M059J (cell line): ENCODE data around the gene CANX. TPM values are rescaled to one million over a fixed set of nuclear protein-coding genes. Genes with fewer than 3 reads are reported as not detected.
"Not testable (repeated sequence)": the region's sequence is repeated elsewhere in the genome, so short reads cannot be mapped to it uniquely, and the experiment has no call there.

Experiments used
- DNase-seq: peaks from one replicate; pipeline ENCODE4 v3.0.0-alpha.2; 2012; ENCODE audit warnings: low read depth
- total RNA-seq: library from RNA; depleted of rRNA; stranded (reverse); fragments of >200 nt; shearing (Covaris generic); gene quantifications from 2 replicates; pipeline ENCODE4 v1.2.3, GENCODE V29; 2014

The CANX gene
- total RNA-seq, 1 experiment from 2014 or later, result 681 TPM

DNA sequence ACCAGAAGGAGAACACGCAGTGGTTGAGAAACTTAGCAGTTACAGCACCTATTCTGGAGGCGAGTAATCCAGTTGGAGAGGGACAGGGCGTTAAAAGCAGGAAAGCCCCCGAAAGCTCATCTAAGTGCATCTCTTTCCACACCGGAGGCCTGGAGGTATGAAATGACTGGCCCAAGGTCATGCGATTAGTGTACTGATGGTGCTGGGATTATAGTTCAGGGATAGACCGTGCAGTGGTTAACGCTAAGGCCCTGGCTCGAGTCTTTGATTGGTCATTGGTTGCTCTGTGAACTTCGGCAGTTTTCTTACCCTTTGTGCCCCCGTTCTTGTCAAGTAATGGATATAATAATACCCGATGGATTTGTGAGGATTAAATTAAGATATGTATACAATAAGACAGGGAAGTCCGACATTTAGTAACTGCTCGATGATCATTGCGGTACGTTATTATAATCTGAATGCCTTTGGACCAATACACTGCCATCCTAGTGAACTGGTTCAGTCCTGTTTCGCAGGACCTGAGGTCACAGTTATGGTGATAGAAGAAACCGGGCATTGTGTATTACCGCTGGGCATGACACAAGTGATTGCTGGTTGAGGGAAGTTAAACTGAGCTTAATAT lies 960 bp downstream of the CANX start:
- peak; percentile 37 for DNase-seq

DNA sequence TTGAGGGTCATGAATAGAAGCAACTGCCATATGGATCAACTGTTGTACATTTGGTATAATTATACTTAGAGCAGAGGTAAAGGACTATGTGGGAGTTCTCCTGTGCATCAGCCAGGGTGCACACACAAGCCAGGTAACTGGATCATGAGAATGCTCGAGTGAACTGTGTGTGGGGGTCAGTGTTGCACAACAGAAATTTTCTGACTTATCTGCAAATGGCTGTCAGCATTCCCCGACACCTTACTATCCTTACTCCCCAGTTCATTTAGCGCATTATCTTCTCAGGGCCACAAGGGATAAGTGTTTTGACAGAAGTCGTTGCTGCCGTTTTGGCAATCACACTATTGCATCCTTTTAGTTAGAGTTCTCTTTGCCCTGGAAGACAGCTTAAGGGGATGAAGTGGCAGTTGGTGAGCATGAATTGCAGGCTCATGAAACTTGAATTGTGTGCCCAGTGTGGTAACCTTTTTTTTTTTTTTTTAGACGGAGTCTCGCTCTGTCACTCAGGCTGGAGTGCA lies 1.7 kb downstream of the CANX start:
- no peak for DNase-seq

DNA sequence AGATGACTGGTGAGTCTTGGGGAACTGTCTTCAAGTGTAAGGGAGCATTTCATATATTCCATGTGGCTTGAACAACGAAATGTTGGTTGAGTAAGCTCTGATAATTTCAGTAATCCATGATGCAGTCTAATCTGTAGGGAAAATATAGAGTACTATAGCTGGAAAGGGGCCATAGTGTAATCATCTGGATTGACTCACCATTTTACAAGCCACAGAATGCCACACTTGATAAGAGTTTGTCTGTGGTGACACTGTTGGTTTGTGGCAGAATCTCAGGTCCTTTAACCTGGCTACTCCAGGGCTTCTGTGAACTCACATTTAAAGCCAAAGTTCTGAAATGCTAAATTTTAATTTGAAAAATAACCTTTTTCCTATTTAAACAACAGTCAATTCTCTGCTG lies 17.5 kb downstream of the CANX start:
- peak; percentile 43 for DNase-seq

DNA sequence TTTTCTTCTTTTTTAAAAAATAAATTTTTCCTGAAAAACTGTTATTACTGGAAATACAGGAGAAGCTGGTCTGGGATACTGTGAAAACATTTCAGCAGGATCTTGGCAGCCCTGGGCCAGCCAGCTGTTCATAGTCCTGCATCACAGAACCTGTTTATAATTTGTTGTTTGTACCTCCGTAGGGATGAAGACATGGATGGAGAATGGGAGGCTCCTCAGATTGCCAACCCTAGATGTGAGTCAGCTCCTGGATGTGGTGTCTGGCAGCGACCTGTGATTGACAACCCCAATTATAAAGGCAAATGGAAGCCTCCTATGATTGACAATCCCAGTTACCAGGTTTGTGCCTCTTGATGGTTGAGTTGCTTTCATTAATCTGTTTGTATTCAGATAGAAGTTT lies 21.5 kb downstream of the CANX start:
- DNase-seq, result no peak

DNA sequence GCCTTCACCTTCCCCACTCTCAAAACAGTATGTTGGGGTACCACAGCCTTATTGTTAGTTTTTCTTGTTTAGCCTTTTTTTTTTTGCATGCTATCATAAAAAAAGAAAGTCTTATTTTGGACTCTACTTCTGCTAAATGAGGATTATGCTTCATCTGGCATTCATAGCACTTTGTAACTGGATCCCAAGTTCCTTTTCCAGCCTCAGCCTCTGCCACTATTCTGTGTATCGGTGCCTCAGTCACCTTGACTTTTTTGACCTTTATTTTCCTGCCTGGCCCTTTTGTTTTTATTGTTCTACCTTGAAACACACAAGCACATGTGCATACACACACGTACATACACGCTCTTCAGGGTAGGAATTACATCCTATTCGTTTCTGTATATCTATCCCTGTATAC lies 25.4 kb downstream of the CANX start:
- no peak for DNase-seq

DNA sequence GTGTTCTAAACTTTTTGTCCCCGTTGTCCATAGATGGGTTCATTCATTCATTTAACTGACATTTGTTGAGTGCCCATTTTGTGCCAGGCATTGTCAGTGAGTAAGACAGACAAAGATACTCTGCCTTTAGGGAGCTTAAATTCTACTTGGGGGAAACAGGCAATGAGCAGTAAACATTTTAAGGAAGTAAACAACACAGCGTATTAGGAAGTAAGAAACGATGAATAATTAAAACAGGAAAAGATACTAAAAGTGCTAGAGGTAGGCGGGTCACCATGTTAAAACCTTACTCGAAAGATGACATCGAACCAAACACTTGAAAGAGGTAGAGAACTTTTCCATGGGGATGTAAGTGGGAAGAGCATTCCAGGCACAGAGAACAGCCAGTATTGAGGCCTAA lies 28.3 kb downstream of the CANX start:
- no peak for DNase-seq

DNA sequence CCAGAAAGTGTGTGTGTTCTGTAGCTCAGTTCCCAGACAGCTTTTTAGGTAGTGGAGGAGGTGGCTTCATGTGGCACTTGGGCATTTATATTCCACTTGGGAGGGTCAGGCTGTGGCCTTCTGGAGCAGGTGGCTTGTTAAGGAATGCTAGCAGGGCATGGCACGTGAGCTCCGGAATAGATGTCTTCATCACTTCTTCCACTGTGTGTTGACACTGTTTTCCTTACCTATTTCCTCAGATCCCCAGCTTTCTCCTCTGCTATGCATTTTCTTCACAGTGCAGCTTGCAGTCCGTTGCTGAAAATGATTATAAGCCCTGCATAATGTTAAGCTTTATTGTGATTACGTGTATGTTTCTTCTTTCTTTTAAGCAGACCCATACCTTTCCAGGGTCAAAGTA lies 30.5 kb downstream of the CANX start:
- DNase-seq, result no peak

DNA sequence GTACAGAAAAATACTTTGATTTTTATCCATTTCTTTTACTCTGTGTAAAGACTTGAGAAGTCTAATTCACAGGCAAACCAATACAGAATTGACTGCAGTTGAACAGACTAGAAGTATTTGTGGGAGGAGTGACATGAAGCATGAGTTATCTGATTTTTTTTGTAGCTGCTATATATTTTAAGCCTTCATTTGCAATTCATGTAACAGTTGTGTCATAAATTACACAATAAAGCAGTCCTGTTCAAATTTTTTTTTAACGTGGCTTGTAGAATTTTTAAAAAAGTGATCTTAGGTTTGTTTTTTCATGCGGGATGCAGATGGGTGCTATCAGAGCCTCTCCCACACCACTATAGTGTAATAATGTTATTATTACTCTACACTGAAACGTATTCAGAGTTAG lies 31.0 kb downstream of the CANX start:
- no peak for DNase-seq

DNA sequence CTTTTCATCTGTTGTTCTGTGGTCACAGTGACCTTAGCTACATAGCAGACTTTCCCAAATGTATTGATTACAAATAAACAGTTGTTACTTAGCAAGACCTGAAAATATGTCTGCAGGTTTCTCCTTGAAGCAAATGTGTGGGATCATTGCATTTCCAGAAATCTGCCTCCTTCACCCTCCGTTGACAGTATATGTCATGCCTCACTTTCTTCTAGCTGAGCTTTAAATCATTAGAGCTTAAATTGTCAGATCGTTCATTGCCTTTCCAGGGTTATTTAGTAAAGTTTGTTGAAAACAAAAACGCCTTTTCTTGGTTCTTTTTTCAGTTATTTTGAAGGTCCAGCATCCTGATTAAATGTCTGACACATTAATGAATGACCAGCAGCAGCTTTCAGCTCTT lies 31.6 kb downstream of the CANX start:
- no peak for DNase-seq

DNA sequence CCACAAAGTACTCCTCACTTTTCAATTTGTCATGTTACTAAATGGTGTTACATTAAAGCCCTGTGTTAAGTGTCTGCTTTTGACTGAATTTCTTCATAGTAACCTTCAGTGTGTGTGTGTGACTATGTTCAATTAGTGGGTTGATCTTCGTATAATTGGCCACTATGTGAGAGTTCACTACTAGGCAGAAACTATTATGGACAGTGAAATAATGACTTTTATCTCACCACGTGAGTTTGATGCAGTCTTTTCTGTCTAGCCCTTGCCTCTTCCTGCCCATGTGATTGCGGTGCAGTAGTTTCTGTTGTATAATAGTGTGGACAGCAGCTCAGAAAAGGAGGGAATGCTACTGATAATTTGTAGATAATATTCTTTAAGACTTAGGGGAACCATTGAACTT lies 32.1 kb downstream of the CANX start:
- DNase-seq, result no peak

DNA sequence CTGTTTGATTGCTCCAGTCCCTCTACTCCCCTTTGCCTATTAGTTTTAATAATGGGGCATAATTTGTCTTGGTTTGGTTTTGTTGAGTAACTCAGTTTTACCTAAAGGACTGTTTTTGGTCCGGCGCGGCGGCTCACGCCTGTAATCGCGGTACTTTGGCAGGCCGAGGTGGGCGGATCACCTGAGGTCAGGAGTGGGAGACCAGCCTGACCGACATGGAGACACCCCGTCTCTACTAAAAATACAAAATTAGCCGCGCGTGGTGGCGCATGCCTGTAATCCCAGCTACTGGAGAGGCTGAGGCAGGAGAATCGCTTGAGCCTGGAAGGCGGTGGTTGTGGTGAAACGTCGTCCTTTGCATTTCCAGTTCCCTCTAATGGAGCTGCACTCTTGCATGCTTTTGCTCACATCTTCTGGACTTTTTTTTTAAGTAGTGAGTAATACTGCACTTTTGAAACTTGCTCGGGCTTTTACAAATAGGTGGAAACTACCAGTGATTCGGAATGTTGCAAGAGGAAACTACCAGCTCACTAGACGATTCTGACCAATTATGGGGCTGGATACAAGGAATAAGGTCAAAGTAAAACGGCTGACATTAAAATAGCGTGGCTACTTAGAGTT lies 33.1 kb downstream of the CANX start:
- DNase-seq, result peak; percentile 79

DNA sequence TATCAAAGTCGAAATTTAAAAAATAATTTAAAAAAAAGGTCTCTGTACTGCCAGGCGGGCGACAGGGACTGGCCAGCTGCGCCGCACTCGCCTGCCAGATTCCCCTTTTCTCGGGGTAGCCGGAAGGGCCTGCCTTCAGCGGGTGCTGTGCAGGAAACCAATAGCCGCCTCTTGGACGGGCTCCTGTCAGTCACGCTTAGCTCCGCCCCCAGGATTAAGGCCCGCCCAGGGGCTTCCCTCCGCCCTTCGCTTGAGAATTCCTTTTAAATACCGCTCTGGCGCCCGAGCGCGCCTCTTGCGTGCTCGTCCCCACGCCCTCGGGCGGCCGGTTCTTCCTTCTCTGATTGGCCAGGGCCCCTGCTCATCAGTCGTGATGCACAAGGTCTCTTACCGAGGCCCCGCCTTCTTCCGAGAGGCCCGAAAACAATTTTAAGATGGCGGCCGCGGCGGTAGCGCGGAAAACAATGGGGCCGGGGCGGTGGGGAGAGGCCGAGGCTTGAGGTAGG lies 33.7 kb downstream of the CANX start, which contains the start of gene MAML1:
MAML1 (plus strand) TSS at position 411 of the 506 bp plus-strand sequence. CDS start 291 bp downstream, outside the sequence.
- peak; percentile 100 for DNase-seq

DNA sequence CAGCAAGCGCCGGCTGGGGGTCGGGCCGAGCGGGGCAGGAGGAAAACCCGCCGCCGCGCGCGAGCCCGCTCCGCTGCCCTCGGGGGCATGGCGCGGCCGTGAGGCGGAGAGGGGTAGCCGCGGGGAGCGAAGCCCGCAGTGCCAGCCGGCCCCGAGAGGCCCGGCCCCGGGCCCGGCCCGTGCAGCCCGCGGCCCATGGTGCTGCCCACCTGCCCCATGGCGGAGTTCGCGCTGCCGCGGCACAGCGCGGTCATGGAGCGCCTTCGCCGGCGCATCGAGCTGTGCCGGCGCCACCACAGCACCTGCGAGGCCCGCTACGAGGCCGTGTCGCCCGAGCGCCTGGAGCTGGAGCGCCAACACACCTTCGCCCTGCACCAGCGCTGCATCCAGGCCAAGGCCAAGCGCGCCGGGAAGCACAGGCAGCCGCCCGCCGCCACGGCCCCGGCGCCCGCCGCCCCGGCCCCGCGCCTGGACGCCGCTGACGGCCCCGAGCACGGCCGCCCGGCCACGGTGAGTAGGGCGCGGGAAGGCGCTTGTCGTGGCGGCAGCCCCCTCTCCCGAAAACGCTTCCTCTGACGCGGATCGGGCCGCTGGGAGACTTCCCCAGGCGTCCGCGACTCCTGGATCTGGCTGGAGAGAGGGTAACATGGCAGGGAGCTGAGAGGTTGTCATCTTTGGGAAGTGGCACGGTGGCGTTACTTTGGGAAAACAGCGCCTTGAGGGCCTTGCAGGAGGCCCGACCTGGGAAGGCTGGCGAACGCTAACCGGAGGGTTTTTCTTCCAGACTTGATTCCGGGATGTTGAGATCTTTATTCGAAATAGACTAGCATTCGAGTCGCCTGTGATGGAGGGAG lies 34.4 kb downstream of the CANX start:
- DNase-seq, result peak; percentile 49

DNA sequence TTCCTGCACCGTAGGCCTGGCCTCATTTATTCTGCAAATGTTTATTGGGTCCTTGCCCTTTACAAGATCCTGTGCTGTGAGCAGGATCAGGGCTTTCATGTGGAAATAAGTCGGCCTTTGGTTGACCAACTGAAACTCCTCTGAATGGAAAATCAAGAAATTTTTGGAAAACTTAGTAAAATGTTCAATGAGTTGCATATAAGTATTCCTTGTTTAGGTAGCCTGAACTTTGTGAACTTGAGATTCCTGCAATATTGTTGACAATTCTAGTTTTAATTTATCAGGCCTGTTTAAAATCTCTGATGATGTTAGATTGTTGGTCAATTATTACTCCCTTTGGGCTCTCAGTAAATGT lies 35.0 kb downstream of the CANX start:
- DNase-seq, result no peak

DNA sequence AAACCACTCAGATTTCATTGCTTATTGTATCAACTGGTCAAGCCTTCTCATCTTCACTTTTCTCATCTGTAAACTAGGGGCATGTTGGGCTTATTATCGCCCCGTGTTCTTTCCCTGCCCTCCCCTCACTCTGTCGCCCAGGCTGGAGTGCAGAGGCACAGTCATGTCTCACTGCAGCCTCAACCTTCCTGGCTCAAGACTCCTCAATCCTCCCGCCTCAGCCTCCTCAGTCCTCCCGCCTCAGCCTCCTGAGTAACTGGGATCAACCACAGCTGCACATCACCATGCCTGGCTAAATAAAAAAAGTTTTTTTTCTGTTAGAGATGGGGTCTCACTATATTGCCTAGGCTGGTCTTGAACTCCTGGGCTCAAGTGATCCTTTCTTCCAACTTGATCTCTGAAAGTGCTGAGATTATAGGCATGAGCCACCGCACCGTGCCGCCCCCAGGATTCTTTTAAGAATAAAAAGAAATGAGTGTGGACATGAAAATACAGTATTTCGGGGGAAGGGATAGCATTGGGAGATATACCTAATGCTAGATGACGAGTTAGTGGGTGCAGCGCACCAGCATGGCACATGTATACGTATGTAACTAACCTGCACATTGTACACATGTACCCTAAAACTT lies 35.9 kb downstream of the CANX start:
- no peak for DNase-seq

DNA sequence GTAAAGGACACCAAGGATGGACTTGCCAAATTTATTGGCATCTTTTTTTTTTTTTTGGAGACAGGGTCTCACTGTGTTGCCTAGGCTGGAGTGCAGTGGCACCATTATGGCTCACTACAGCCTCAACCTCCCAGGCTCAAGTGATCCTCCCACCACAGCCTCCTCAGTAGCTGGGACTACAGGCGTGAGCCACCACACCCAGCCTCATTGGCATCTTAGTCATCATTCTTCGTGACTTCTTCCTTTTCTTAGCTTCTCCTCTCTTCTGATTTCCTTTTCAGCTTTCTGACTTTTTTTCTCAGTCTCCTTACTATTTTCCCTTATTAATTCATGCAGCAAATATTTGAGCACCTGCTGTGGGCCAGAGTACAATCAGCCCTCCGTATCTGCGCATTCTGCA lies 40.0 kb downstream of the CANX start:
- no peak for DNase-seq

DNA sequence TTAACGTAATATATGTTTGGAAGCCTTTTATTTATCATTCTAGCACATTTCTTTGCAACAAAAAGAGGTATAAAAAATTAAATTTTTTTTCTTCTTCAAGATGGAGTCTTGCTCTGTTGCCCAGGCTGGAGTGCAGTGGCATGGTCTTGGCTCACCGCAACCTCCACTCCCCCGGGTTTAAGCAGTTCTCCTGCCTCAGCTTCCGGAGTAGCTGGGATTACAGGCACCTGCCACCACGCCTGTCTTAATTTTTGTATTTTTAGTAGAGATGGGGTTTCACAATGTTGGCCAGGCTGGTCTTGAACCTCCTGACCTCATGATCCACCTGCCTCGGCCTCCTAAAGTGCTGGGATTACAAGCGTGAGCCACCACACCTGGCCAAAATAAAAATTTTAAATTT lies 45.3 kb downstream of the CANX start:
- DNase-seq, result not testable (repeated sequence)

DNA sequence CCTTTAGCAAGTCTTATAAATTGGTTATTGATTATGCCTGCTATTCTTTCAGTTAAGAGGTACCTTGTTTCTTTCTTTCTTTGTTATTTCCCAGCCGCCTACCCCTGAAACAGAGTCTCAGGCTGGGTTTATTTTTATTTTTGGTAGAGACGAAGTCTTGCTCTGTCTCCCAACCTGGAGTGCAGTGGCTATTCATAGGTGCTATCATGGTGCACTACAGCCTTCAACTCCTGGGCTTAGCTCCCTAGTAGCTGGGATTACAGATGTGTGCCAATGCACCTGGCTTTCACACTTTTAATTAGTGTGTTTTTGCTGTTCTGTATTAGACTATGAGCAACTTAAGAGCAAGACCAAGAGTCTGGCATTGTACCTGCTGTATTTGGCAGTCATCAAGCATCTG lies 48.1 kb downstream of the CANX start:
- DNase-seq, result no peak

DNA sequence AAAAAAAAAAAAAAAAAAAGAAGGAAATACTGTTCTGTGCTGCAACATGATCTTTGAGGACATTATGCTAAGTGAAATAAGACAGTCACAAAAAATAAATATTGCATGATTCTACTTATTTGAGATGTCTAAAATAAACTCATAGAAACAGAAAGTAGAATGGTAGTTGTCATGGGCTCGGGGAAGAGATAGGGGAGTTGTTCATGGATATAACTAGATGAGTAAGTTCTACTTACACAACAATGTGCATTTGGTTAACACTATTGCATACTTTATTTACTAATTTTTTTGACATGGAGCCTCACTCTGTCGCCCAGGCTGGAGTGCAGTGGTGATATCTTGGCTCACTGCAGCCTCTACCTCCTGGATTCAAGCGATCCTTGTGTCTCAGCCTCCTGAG lies 49.0 kb downstream of the CANX start:
- DNase-seq, result no peak

DNA sequence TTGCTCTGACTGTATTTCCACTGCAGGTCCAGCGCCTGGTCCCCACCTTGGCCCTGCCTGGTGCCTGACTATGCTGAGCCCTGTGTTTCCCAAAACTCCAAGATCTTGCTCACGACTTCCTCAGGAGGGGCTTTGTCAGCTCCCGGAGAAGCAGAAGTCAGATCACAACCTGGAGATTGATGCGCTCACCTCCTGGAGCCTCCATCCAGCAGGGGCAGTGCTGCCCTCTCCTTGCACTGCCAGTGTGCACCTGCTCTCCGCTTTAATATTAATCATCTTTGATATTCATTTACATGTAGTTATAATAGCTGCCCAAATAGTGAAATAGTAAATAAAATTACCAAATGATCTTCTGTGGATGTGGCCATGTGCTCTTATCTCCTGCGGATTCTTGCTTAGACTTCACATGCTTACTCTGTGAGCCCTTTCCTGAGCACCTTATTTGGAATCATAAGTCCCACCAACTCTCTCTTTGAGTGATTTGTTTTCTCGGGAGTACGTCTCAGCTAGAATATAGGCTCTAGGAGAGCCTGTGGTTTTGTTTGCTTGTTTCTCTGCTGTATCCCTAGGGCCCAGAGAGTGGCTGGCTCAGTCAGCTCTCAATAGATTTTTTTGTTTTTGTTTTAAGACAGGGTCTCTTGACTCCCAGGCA lies 51.2 kb downstream of the CANX start:
- no peak for DNase-seq

DNA sequence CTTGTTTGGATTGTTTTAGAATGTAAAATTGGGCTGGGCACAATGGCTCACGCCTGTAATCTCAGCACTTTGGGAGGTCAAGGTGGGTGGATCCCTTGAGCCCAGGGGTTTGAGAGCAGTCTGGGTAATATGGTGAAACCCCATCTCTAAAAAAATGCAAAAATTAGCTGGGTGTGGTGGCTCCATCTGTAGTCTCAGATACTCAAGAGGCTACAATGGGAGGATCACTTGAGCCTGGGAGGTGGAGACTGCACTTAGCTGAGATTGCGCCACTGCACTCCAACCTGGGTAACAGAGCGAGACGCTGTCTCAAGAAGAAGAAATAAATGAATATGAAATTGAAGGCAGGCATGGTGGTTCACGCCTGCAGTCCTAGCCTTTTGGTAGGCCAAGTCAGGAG lies 55.2 kb downstream of the CANX start:
- no peak for DNase-seq

DNA sequence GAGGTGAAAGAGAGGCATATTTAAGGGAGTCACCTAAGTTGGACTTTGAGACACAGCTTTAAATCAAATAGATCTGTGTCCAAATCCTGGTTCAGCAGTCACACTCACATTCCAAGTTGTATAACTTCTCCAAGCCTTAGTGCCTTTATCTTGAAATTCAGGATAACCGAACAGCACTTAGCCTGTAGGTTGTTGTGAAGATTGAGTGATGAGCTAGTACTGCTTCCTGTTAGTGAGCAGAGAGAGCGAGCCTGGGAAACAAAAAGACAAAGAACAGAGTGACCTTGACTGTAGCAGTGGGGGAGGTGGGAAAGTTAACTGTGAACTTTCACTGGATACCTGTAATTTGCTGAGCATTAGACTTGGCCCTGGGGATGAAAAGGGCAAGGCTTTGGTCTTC lies 56.3 kb downstream of the CANX start:
- no peak for DNase-seq
